Effector memory CD4-positive, alpha-beta T cell (primary cell): ENCODE results near the gene BNC2.

Experiments used
- DNase-seq, 3 donors: peaks; one replicate each; pipeline ENCODE4 v3.0.0-alpha.2; 2020
- H3K27ac ChIP-seq: 2 replicates; pipeline ENCODE4 v1.7.0; 2013; ENCODE audit warnings: mild to moderate bottlenecking, low read length, moderate library complexity; ENCODE audit not compliant: insufficient read depth, poor library complexity, severe bottlenecking
- H3K27me3 ChIP-seq: replicated peaks from 2 replicates; pipeline ENCODE4 v1.7.0; 2013; ENCODE audit warnings: mild to moderate bottlenecking, low read length; ENCODE audit not compliant: insufficient read depth, control insufficient read depth, poor library complexity, severe bottlenecking
- H3K36me3 ChIP-seq: 2 replicates; pipeline ENCODE4 v1.7.0; 2013; ENCODE audit warnings: mild to moderate bottlenecking, low read length, moderate library complexity; ENCODE audit not compliant: control insufficient read depth, insufficient read depth
- H3K4me1 ChIP-seq: 2 replicates; pipeline ENCODE4 v1.7.0; 2013; ENCODE audit warnings: low read length, mild to moderate bottlenecking; ENCODE audit not compliant: control insufficient read depth, insufficient read depth, poor library complexity, severe bottlenecking
- H3K4me3 ChIP-seq: 2 replicates; pipeline ENCODE4 v1.7.0; 2013; ENCODE audit warnings: low read length, low read depth, mild to moderate bottlenecking; ENCODE audit not compliant: insufficient read depth, poor library complexity, severe bottlenecking
- H3K9me3 ChIP-seq: 2 replicates; pipeline ENCODE4 v1.7.0; 2013; ENCODE audit warnings: mild to moderate bottlenecking, low read length, moderate library complexity; ENCODE audit not compliant: control insufficient read depth

BNC2 gene

DNA sequence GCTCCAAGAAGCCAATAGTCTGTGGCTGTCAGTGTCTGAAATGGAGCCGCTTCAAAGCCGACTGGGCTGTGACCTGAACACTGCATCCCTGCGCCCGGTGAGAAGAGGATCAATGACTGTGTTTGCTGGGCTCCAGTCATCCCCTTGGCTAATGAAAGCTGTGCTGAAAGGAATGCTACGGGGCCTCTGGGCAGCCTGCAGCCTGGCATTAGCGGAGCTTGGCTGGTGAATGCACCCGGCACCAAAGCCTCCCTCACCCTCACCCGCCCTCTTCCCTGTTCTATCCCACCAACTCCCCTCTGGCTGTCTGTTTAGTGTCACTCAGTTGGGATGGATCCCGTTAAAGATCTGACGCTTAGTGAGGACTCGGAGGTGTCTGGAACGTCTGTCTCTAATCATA is 355.3 kb downstream of the BNC2 start:
- H3K27me3 ChIP-seq = no peaks in the 10 kb centered on the region
- no peaks in the 10 kb centered on the region for H3K36me3 ChIP-seq
- DNase-seq = no peak
- no peaks in the 10 kb centered on the region for H3K4me1 ChIP-seq
- no peak overlapping the region for H3K27ac ChIP-seq
- no peaks in the 10 kb centered on the region for H3K9me3 ChIP-seq
- no peak overlapping the region for H3K4me3 ChIP-seq

DNA sequence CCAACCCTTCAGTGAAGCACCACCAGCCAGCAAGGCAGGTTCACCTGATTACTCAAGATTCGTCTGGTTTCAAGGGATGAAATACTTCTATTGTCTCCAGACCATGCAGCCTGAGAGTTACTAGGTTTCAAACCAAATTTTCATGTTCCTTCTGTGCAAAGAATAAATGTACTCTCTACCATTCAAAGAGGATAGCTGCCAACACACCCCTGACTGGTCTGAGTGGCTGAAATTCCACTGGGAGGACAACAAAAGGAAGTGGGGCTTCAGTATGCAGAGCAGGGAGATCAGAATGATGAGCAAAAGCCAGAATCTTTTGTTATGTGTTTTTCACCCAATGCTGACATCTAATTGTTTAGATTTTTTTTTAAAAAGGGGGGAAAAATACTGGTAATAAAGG is 356.3 kb downstream of the BNC2 start:
- H3K4me3 ChIP-seq = no peak overlapping the region
- no peaks in the 10 kb centered on the region for H3K27me3 ChIP-seq
- H3K36me3 ChIP-seq = no peaks in the 10 kb centered on the region
- no peaks in the 10 kb centered on the region for H3K4me1 ChIP-seq
- DNase-seq = no peak
- no peak overlapping the region for H3K27ac ChIP-seq
- H3K9me3 ChIP-seq = no peaks in the 10 kb centered on the region

DNA sequence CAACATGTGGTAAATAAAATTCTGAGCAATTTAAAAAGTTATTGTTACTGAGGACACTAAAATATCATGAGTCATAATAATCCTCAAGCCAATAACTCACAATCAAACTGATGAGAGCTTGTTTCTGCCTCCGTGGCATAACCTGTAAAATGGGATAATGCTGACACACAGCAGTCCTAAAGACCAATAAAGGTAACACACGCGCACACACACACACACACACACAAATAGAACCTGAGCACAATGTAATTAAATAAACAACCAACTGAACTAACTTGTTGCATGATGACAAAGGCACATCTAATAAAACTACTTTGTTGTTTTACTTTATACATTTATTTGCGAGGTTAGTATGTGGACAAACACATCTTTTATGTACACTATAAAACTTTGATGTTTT is 358.2 kb downstream of the BNC2 start:
- H3K4me3 ChIP-seq = no peak overlapping the region
- H3K27me3 ChIP-seq = no peaks in the 10 kb centered on the region
- DNase-seq = no peak
- no peaks in the 10 kb centered on the region for H3K36me3 ChIP-seq
- H3K27ac ChIP-seq = no peak overlapping the region
- H3K4me1 ChIP-seq = no peaks in the 10 kb centered on the region
- no peaks in the 10 kb centered on the region for H3K9me3 ChIP-seq

DNA sequence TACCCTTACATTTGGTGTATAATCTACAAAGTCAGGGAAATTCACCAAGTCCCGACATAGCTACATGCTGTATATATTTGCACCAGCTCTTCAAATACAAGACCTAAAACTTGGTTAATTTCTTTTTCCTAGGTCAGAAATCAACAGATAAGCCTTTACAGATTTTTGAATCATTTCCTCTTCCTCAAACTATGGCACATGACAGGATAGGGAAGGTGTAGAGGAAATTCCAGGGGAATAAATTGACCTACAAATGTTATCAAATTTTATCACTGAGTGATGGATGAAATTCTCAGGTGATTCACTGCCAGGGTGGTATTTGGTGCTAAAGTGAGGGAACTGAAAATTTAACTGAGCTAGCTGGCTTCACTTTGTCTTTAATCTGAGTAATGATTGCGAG is 360.0 kb downstream of the BNC2 start:
- H3K27me3 ChIP-seq = no peaks in the 10 kb centered on the region
- H3K27ac ChIP-seq = no peak overlapping the region
- no peaks in the 10 kb centered on the region for H3K9me3 ChIP-seq
- H3K4me3 ChIP-seq = no peak overlapping the region
- H3K36me3 ChIP-seq = no peaks in the 10 kb centered on the region
- DNase-seq = no peak
- H3K4me1 ChIP-seq = no peaks in the 10 kb centered on the region

DNA sequence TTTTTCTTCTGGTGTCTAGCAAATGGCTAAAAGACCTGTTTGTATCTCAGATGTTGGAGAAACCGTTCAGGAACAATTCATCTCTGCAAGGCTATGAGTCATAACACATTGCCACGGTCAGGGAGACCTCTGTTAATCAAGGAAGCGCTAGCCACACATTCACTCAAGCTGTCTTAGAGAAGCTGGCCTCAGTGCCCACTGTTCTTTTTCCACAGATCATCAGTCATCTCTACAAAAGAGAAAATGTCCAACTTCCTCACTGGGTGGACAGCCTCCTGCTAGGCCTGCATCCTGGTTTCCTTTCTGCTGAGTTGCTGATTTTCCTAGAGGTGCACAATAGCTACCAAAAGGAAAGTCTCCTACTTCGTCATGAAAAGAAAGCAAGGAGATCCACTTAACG is 360.5 kb downstream of the BNC2 start:
- no peak for DNase-seq
- H3K9me3 ChIP-seq = no peaks in the 10 kb centered on the region
- H3K27ac ChIP-seq = no peak overlapping the region
- no peaks in the 10 kb centered on the region for H3K27me3 ChIP-seq
- H3K36me3 ChIP-seq = no peaks in the 10 kb centered on the region
- H3K4me3 ChIP-seq = no peak overlapping the region
- H3K4me1 ChIP-seq = no peaks in the 10 kb centered on the region

DNA sequence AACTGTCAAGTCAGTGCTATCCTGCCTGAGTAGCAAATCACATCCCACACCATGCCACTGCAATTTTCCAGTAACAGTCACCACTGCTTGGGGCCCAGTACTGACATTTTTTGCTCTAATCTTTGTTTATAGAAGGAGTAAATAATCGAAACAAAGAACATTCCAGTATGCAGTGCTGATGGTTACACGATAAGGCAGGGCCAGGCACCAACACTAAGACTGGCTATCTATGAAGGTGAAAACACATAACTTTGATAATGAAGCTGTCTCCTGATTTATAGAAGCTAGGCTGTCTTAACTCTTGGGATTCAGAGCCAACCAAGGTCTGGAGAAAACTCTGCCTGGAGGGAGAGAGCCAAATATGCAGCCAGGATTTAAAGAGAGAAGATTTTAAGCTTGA is 365.3 kb downstream of the BNC2 start:
- Histone ChIP-seq H3K4me1 (no peaks in the 10 kb centered on the region), H3K27me3 (no peaks in the 10 kb centered on the region), H3K36me3 (no peaks in the 10 kb centered on the region), H3K4me3 (no peak overlapping the region), H3K9me3 (no peaks in the 10 kb centered on the region), H3K27ac (no peak overlapping the region)
- no peak for DNase-seq

DNA sequence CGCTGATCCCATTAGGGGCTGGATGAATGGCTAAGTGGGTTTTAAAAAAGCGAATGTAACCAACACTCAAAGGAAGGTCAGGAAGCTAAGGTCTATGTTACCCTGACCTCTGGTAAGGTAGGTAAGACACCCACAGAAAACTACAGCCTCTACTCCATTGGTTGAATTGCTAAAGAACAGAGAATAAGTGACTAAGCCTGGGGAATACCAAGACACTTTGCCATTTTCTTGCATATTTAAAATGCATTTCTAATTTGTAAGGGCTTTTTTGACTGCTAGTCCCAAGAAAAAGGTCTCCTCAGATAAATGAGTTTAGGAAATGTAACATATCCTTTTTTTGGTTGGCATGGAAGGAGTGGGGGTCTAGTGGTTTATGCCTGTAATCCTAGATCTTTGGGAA is 368.7 kb downstream of the BNC2 start:
- Histone ChIP-seq H3K4me1 (no peaks in the 10 kb centered on the region), H3K36me3 (no peaks in the 10 kb centered on the region), H3K27me3 (no peaks in the 10 kb centered on the region), H3K9me3 (no peaks in the 10 kb centered on the region), H3K4me3 (no peak overlapping the region), H3K27ac (no peak overlapping the region)
- DNase-seq = no peak

DNA sequence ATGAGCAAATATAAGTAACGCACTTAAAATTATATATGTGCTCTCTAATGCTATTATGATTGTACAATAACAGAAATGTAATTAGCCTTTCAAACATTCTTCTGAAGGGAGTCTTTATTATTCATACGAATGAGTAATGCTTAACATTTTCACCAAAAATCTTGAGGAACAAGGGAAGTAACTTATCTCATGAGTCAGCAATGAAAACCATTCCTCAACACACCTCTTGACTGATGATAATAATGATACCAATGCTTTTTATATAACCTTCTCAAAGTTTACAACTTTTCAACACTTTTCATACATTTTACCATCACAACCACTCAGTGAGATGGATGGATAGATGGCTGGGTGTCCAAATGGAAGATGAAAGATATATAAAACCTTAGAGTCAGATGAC is 369.3 kb downstream of the BNC2 start:
- no peaks in the 10 kb centered on the region for H3K4me1 ChIP-seq
- H3K27me3 ChIP-seq = no peaks in the 10 kb centered on the region
- no peak for DNase-seq
- H3K9me3 ChIP-seq = no peaks in the 10 kb centered on the region
- no peak overlapping the region for H3K4me3 ChIP-seq
- no peak overlapping the region for H3K27ac ChIP-seq
- H3K36me3 ChIP-seq = no peaks in the 10 kb centered on the region

DNA sequence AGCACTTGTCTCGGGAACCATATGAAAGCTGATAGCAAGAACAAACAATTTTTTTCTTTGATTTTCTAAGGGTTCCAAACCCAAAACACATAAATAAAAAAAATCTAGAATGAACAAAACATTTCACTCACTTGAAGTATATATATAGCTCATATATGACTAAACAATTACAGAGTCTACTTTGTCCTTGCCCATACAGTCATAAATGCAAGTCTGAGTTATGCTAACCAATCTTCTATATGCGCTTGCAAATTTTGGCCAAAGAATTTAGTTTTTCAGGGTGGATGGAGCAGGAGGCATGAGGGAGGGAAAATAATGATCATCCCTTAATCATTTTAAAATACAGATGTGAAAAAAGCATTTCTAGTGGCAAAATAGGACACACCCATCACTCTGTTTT is 370.1 kb downstream of the BNC2 start:
- Histone ChIP-seq H3K27ac (no peak overlapping the region), H3K4me1 (no peaks in the 10 kb centered on the region), H3K4me3 (no peak overlapping the region), H3K9me3 (no peaks in the 10 kb centered on the region), H3K36me3 (no peaks in the 10 kb centered on the region), H3K27me3 (no peaks in the 10 kb centered on the region)
- DNase-seq = no peak

DNA sequence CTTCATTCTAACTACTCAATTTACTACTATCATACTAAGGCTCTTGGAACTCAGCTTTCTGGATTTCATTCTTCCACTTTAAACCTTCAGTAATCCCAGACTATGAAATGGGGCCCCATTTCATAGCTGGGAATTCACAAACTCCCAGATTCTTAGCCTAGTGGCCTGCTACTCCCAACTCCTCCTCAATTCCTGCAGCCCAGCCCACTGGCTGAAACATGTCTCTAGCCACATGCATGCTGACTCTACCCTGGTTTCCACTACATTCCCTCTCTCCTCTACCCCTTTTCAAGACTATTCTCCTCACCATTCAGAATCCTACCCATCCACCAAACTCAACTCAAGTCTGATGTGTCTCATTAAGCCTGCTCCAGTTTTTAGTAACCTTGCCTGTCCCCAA is 370.6 kb downstream of the BNC2 start:
- Histone ChIP-seq H3K4me3 (no peak overlapping the region), H3K27me3 (no peaks in the 10 kb centered on the region), H3K9me3 (no peaks in the 10 kb centered on the region), H3K4me1 (no peaks in the 10 kb centered on the region), H3K36me3 (no peaks in the 10 kb centered on the region), H3K27ac (no peak overlapping the region)
- no peak for DNase-seq

DNA sequence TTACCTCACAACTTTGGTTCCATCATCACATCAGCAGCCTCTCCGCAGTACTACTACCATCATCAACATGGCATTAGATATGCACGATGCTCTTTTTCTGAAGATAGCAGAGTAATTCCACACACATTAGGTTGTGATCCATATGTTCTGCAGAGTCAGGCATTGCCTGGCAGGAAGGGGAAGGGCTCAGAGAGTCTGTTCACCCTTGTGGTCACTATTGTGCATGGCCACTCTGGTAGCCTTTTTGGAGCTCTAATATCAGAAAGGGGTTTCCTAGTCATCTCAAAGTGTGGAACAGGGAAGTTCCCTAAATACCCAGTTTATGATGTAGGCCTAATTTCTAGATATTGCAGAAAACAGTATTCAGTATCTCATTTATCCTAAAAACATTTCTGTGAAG is 373.6 kb downstream of the BNC2 start:
- no peak overlapping the region for H3K27ac ChIP-seq
- no peaks in the 10 kb centered on the region for H3K9me3 ChIP-seq
- H3K27me3 ChIP-seq = no peaks in the 10 kb centered on the region
- DNase-seq = no peak
- H3K4me1 ChIP-seq = no peaks in the 10 kb centered on the region
- H3K4me3 ChIP-seq = no peak overlapping the region
- H3K36me3 ChIP-seq = no peaks in the 10 kb centered on the region
